Stimulated activated CD8-positive, alpha-beta memory T cell treated with anti-CD3 and anti-CD28 coated beads, Interleukin-15, amount 100 ng/mL, for 4 hours (primary cell): ENCODE measurements around the gene RAB11FIP3.
A peak's percentile ranks its signal among the peaks of the same experiment; 100 is the strongest.
"Not testable (repeated sequence)": the region's sequence is repeated elsewhere in the genome, so short reads cannot be mapped to it uniquely, and the experiment has no call there.

Source experiments
- DNase-seq, 2 donors: peaks; one replicate each; pipeline ENCODE4 v3.0.0-alpha.2; 2020; ENCODE audit warnings: low read depth in 2 of 2

Gene RAB11FIP3

DNA sequence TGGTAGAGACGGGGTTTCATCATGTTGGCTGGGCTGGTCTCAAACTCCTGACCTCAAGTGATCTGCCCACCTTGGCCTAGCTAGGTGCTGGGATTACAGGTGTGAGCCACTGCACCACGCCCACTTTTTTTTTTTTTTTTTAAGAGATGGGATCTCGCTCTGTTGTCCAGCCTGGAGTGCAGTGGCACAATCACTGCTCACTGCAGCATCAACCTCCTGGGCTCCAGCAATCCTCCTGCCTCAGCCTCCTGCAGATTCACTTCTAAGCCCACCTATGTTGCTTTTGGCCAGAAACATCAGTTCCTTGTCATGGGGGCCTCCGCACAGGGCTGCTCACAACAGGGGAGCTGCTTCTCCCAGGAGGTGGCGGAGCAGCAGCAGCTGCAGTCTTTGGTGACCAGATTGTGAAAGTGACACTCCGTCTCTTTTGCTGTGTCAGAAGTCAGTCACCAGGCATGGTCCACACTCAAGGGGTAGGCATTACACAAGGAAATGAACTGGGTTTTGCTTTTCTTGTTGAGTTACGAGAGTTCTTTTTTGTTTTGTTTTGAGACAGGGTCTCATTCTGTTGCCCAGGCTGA lies 32.9 kb upstream of the RAB11FIP3 start:
- no peak for DNase-seq

DNA sequence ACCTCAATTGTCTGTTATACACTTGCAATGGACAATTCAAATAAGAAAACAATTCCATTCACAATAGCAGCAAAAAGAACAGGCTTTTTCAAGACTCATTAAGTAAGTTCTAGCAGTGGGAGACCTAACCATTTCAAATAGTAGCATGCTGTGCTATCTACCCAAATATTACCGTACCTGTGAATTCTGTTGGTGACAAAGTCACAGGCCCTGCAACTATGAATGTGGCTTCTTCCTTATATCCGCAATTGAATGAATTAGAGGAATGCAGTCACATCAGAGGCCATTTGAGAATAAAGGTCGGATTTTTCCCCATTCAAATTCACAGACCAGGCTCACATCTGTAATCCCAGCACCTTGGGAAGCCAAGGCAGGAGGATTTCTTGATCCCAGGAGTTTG lies 29.2 kb upstream of the RAB11FIP3 start:
- DNase-seq, result no peak

DNA sequence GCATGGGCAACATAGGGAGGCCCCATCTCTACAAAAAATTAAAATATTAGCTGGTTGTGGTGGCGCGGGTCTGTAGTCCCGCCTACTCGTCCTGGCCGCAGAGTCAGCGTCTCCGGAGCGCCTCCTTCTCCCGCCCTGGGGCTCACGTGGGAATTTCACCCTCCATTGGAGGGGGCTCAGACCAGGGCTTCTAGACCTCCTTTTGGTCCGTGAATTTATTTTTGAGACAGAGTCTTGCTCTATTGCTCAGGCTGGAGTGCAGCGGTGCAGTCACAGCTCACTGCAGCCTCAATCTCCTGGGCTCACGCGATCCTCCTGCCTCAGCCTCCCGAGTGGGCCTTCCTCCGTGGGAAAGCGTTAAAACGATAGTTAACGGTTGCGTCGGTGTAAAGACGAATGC lies 28.8 kb upstream of the RAB11FIP3 start:
- no peak for DNase-seq

DNA sequence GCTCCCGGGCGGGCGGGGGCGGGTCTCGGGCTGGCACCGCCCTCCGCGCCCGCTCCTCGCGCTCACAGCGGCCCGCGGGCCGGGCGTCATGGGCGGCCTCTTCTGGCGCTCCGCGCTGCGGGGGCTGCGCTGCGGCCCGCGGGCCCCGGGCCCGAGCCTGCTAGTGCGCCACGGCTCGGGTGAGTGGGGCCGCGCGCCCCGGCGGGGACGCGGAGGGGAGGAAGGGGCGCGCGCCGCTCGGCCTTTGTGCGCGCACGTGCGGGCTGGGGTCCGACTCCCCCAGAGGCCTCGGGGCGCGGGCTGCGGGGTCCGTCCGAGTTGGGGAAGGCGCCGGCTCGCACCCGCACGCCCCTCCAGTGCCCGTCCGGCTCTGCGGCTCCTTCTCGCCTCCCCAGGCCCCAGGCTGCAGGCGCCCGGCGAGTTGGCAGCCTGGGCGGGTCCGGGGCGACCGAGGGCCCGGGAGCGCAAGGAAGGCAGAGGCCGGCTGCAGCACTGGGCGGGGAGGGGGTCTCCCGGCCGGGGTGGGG lies 28.3 kb upstream of the RAB11FIP3 start, which contains the start of gene NME4:
Gene NME4, plus strand, starts transcription at position 65 of the 527 bp plus-strand sequence. Its CDS starts 24 bp downstream, at position 89.
- DNase-seq, result no peak

DNA sequence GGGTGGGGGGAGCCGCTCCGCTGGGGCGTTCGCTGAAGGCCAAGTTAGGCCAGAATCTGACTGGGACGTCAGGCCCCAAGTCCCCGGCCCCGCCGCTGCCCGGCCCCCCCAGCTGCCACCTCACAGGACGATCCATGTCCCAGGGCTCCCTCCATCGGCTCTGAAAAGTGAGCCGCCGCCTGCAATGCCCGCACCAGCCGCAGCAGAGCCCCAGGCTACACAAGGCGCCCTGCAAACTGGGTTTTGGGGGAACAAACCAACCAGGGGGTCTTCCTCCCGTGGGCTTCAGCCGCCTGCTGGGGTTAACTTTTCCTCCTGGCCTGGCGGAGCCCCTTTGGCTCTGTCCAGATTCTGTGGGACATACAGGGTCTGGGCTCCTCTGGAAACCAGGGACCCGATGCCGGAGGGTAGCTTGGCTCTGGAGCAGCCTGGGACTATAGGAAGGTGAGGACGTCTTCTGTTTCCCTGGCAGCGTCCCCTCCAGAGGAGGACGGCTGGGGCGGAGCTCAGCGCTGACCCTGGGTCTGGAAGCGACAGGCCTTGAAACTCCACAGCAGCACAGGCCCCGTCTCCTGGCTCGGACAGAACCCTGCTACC lies 27.6 kb upstream of the RAB11FIP3 start:
- no peak for DNase-seq

DNA sequence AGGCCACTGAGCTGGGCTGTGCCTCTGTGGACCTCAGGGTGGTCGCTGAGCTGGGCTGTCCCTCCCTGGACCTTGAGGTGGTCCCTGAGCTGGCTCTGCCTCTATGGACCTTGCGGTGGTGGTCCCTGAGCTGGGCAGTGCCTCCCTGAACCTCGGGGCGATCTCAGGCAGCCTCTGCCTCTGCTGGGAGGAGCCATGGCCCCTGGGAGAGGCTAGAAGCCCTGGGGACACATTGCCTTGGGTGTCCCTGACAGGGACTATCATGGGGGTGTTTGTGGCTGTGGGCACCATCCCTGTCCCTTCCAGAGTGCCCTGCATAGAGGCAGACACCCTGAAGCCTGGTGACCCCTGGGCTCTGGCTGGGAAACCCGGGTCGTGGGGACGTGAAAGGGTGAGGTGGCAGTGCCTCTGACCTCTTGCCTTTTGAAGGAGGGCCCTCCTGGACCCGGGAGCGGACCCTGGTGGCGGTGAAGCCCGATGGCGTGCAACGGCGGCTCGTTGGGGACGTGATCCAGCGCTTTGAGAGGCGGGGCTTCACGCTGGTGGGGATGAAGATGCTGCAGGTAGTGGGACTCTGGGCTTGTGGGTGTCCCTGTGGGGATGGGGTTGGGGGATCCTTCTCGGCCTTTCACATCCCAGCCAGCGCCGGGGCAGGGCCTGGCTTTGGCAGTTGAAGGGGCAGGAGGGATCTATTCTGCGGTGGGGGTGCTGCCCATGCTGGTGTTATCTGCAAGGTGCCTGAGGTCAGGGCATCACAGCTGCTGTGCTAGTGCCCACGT lies 26.7 kb upstream of the RAB11FIP3 start:
- no peak for DNase-seq

DNA sequence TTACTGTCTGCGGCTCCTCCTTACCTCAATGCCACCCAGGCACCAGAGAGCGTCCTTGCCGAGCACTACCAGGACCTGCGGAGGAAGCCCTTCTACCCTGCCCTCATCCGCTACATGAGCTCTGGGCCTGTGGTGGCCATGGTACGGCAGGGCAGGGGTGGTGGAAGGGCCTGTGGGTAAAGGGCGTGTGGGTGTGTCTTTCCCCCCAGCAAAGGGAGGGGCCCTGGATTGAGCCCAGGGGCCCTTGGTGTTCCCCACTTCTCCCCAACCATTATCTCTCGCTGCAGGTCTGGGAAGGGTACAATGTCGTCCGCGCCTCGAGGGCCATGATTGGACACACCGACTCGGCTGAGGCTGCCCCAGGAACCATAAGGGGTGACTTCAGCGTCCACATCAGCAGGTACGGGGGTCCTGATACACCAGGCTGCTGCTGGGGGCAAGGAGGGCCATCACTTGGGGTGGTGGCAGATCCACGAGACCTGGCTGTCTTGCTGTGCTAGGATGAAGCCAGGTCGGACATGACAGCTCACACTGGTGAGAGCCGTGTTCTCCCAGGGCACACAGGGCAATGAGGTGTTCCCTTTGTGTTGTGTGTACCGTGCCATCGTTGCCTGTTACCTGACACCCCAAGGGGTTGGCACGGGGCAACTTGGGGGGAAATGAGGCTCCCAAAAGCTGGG lies 26.0 kb upstream of the RAB11FIP3 start:
- DNase-seq, result no peak

DNA sequence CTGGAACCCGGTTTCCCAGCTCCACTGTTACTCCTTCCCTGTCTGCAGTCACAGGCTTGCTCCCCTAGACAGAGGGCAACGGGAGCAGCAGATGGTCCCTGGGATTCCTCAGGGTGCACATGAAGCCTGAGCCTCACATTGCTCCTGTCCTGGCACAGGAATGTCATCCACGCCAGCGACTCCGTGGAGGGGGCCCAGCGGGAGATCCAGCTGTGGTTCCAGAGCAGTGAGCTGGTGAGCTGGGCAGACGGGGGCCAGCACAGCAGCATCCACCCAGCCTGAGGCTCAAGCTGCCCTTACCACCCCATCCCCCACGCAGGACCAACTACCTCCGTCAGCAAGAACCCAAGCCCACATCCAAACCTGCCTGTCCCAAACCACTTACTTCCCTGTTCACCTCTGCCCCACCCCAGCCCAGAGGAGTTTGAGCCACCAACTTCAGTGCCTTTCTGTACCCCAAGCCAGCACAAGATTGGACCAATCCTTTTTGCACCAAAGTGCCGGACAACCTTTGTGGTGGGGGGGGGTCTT lies 25.3 kb upstream of the RAB11FIP3 start:
- DNase-seq, result no peak

DNA sequence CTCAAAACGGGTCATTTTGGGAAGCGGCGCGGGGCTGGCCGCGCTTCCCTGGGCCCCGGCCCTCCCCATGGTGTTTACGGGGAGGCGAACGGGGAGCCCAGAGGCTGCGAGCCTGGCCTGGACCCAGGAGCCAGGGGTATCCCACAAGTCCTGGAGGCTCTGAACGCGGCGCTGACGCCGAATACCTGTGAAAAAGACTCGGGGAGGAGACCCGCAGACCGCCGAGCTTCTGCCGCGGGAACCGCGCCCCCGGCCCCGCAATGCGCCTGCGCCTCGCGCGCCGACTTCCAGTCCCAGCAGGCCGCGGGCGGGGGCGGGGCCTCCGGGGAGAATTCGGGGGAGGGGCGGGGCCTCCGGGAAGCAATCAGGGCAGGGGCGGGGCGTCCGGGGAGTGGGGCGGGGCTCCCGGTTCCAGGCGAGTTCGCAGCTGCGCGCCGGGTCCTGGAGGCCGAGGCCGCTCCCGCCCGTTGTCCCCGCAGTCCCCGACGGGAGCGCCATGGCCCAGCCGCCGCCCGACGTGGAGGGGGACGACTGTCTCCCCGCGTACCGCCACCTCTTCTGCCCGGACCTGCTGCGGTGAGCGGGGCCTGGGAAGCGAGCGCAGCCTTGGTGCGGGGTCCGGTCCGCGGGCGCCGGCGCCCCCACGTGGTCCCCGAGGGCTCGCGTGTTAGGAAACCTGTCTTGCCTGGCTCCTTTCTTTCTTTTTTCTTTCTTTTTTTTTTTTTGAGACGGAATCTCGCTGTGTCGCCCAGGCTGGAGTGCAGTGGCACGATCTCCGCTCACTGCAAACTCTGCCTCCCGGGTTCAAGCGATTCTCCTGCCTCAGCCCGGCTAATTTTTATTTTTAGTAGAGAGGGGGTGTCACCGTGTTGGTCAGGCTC lies 23.7 kb upstream of the RAB11FIP3 start, which contains the start of gene DECR2:
Gene DECR2, plus strand, starts transcription at position 418 of the 881 bp plus-strand sequence. Its CDS starts 79 bp downstream, at position 497.
- DNase-seq, result peak; percentile 94 to 96

DNA sequence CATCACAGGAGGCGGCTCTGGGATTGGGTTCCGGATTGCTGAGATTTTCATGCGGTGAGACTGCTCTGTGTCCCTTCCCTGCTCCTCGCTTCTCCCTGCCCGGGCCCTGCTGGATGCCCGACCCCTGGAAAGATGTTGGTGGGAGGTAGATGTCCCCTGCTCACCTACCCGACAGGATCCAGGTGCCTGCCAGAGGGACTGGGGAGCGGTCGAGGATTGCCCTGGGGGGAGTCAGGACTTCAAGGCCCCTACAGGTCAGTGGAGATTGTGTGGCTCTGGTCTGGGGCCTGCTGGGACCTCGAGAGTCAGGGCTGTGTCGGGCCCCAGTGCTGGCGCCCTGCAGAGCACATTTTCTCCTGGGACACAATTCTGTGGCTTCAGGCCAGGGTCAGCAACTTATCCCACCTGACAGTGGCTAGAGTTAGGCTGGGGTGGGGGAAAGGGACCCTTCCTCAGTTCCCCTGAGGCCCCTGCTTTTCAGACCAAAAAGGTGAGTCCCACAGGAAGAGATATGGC lies 20.4 kb upstream of the RAB11FIP3 start:
- DNase-seq, result no peak

DNA sequence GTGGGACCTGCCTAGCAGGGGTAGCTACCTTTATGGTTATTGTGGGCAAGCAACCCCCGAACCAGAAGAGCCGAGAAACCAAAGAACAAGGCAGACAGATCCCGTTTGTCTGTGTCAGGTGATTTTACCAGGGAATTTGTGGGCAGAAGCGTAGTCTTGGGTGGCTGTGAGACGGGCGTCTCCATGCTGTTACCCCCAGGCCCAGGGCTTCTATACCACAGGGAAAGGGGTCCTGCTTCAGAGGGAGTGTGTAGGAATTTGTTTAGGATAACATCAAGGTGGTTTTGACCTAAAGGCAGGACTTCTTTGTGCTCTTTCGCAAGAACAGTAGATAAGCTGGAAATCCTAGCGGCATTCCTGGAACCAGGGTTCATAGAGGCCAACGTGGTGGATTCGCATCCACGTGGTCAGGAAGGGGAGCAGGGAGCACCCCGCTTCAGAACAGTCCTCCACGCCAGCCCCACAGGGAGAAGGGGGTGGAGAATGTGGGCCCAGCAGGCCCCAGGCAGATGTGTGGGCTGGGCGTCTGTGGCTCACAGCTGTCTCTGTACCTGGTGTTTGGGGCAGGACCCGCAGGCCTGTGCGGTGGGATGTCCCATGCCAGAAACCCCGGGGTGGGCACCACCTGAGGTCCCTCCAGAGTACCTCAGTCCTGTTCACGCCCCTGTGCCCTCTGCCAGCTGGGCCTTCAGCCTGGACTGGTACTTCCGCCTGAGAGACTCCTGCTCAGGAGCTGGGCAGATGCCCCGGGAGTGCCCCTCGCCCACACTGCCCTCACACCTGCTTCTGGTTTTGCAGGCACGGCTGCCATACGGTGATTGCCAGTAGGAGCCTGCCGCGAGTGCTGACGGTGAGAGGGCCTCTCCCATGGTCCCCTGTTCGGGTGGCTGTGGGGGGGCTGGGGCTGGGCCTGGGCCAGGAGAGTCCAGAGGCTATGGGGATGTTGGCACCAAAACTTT lies 19.6 kb upstream of the RAB11FIP3 start:
- no peak for DNase-seq

DNA sequence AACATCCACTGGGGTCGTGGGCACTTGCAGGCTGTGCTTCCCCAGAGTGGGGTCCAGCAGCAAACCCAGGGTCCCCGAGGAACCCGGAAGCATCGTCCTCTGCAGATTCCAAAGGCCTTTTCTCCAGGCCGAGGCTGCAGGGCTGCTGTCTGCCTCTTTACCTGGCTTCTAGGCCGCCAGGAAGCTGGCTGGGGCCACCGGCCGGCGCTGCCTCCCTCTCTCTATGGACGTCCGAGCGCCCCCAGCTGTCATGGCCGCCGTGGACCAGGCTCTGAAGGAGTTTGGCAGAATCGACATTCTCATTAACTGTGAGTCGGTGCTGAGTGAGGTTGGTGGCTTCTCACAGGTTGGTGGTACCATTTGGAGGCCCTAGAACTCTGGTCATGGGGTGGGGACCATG lies 18.2 kb upstream of the RAB11FIP3 start:
- DNase-seq, result no peak

DNA sequence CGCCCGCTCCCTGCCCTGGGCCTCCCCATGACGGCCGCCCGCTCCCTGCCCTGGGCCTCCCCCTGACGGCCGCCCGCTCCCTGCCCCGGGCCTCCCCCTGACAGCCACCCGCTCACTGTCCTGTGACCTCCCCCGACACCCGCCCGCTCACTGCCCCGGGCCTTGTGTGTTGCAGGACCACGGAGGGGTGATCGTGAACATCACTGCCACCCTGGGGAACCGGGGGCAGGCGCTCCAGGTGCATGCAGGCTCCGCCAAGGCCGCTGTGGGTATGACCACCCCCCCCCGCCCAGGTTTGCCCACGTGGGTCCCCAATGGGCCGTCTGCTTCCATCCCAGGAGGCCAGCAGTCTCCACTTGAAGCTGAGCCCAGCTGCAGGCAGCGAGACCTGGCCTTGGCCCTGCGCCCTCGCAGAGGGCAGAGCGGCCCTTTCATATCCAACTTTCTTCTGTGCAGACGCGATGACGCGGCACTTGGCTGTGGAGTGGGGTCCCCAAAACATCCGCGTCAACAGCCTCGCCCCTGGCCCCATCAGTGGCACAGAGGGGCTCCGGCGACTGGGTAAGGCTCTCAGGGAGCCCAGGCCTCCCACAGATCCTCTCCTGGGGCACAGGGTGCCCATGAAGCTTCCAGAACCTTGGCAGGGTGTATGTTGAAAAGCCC lies 14.8 kb upstream of the RAB11FIP3 start:
- DNase-seq, result no peak

DNA sequence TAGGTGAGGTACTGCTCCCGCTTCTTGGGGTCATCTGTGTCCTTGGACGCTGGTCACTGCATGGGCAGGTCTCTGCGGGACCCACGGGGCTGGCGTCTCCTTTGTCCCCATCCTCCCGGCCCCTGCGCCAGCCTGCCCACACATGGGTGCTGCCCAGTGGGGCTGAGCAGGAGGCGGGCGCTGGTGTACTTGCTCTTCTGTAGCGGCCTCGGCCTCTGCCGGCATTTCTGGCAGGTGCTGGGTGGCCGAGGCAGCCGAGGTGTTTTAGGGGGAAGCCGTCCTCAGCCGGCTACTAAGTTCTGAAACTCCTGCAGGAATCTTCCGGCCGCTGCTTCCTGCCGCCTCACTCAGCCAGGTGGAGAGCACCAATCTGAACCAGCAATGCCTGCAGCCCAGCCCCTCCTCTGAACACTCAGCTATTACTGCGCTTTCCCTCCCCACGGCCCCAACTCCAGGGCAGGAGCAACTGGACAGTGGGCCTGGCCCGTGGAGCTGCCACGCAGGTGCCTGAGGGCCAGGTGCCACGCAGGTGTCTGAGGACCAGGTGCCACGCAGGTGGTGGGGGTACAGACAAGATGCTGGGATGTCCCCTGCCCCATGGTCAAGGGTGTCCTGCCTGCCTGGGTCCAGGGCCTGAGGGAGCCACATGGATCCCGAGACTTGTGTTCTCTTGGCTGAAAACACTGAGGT lies 13.7 kb upstream of the RAB11FIP3 start:
- no peak for DNase-seq

DNA sequence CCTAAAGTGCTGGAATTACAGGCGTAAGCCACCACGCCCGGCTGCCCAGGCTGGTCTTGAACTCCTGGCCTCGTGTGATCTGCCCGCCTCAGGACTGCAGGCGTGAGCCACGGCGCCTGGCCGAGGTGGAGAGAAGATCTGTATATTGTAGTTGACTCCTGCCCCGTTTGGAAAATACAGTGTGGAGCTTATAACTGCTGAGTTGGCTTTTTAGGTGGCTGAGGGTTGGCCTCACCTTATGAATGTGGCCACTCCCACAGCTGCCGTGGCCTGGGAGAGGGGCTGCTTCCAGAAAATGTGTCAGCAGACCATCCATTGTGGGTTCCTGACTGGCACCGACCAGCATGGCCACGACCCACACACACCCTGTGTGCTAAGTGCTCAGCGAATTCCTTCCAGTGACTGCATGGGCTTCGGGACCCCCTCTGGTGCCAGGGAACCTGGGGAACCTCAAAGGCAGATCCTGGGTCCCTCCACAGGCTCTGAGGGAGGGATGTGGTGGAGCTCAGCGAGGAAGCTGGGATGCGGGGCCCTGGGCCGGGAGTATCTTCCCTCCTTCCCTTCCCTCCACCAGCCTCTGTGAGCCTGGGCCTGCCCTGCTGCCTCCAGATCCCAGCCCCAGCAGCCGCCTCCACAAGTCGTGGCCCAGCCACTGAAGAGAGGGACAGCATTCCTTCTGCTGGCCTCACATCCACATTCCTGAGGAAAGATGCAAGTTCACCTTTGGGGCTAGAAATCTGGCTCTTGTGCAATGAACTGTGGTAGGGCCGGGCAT lies 10.9 kb upstream of the RAB11FIP3 start:
- no peak for DNase-seq

DNA sequence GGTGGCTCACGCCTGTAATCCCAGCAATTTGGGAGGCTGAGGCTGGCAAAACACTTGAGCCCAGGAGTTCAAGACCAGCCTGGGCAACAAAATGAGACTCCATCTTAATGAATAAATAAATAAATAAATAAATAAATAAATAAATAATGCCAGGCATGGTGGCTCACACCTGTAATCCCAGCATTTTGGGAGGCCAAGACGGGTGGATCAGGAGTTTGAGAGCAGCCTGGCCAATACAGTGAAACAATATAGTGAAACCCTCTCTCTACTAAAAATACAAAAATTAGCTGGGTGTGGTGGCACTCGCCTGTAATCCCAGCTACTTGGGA lies 10.3 kb upstream of the RAB11FIP3 start:
- not testable (repeated sequence) for DNase-seq

DNA sequence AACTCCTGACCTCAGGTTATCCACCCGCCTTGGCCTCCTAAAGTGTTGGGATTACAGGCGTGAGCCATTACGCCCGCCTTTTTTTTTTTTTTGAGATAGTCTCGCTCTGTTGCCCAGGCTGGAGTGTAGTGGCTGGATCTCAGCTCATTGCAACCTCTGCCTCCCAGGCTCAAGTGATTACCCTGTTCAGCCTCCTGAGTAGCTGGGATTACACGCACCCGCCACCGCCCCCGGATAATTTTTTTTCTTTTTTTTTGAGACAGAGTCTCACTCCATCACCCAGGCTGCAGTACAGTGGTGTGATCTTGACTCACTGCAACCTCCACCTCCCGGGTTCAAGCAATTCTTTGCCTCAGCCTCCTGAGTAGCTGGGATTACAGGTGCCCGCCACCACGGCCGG lies 3.3 kb upstream of the RAB11FIP3 start:
- not testable (repeated sequence) for DNase-seq
